Transverse colon (tissue), 4 donors: ENCODE data around the gene TMEM184A.

Experiments
- CTCF ChIP-seq, 5 experiments: fragments of 200-600 bp in 3 of 5; fragments of 450-650 bp in 2 of 5; sonication (generic) in 3 of 5; IDR thresholded peaks; 1 replicate in 2 of 5; 2 replicates in 3 of 5; pipeline ENCODE4 v1.5.1; 2016 to 2017; ENCODE audit warnings: antibody characterized with exemption in 5 of 5, inconsistent platforms in 3 of 5, mild to moderate bottlenecking in 2 of 5, moderate library complexity in 1 of 5
- EP300 ChIP-seq: sonication (generic); formaldehyde crosslinking; IDR thresholded peaks from one replicate; pipeline ENCODE4 v1.6.1; 2017; ENCODE audit warnings: antibody characterized with exemption, low read depth
- POLR2A ChIP-seq: fragments of 450-650 bp; IDR thresholded peaks from one replicate; pipeline ENCODE4 v1.6.1; 2016; ENCODE audit warnings: antibody characterized with exemption, mild to moderate bottlenecking, moderate library complexity
- POLR2AphosphoS5 ChIP-seq, 3 donors: sonication (generic); formaldehyde crosslinking; IDR thresholded peaks; one replicate each; pipeline ENCODE4 v1.6.1; 2016; ENCODE audit warnings: antibody characterized with exemption in 3 of 3

DNA sequence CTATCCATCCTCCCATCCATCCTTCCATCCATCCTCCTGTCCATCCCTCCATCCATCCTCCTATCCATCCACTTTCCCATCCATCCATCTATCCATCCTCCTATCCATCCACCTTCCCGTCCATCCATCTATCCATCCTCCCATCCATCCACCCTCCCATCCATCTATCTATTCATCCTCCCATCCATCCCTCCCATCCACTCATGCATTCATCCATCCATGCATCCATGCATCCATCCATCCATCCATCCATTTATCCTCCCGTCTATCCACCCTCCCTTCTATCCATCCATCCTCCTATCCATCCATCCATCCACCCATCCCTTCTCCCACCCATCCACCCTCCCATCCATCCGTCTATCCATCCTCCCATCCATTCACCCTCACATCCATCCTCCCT, 39.0 kb upstream of the TMEM184A start:
- TF ChIP-seq CTCF (IDR thresholded peaks at IDR 0.05) (no peak), POLR2AphosphoS5 (IDR thresholded peaks at IDR 0.05) (no peak), EP300 (no peak), POLR2A (no peak)
